Left renal pelvis (tissue), 4 donors: Measurements from ENCODE around the gene TCTA. TPM values are rescaled to one million over a fixed set of nuclear protein-coding genes. Genes with fewer than 3 reads are reported as not detected.
A peak's percentile ranks its signal among the peaks of the same experiment; 100 is the strongest.
"Not testable (repeated sequence)": the region's sequence is repeated elsewhere in the genome, so short reads cannot be mapped to it uniquely, and the experiment has no call there.

Source experiments
- DNase-seq, 4 donors: peaks; one replicate each; pipeline ENCODE4 v3.0.0-alpha.2; 2013; ENCODE audit warnings: low read depth in 4 of 4, low spot score in 3 of 4
- polyA plus RNA-seq, 4 donors: library from polyadenylated mRNA; unstranded; fragments of 120-200 nt; gene quantifications; one replicate each; pipeline ENCODE4 v1.2.1, GENCODE V29; 2013; ENCODE audit not compliant: insufficient read length in 4 of 4

The TCTA gene, protein sequence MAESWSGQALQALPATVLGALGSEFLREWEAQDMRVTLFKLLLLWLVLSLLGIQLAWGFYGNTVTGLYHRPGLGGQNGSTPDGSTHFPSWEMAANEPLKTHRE
- polyA plus RNA-seq, result 10 to 100 TPM; 25.4 to 38.9 (median 32.2) TPM

DNA sequence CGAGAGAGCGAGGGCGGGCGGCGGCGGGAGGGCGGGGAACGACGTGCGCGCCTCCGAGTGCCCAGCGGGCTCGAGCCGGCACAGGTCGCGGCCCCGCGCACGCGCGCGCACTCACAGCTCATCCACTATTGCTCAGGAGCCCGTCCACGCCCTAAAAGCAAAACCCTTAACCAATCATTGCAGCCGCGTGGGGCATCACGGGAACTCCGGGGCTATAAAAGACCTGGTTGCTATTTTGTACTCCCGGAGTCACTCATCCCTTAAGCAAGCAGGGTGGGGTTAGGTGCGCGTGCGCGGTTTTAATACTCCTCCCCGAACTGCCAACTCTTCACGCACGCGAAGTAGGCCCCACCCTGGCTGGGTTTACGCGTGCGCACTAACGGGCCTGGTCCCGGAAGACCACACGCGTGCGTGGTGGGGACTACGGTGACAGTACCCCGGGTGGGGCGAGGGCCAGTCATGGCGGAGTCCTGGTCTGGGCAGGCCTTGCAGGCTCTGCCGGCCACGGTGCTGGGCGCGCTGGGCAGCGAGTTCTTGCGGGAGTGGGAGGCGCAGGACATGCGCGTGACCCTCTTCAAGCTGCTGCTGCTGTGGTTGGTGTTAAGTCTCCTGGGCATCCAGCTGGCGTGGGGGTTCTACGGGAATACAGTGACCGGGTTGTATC is at the start of gene TCTA, which contains the start of gene RHOA:
TSS of gene TCTA (plus strand) at position 456 of the 664 bp plus-strand sequence. CDS start at position 460, 4 bp downstream.
TSS of gene RHOA (minus strand) at position 9 of the 664 bp plus-strand sequence. CDS start 36,387 bp downstream, outside the sequence.
- peak; percentile 99 to 100 (median 100) for DNase-seq

DNA sequence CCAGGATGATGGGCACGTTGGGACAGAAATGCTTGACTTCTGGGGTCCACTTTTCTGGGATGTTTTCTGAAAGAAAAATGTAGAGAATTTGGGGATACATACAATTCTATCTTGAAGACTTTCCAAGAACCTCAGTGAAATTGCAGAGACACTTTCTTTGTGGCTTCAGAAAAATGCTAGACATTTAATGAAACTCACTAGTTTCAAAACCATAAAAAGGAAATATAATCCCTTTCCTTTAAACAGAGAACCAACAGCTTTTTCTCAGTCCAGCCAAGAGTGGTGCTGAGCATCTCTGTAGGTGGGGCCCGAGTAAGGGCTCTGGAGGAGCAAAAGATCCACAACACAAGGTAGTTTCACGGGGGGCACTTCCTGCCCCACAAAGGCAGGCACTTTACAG is 49.7 kb upstream of the TCTA start:
- no peak for DNase-seq

DNA sequence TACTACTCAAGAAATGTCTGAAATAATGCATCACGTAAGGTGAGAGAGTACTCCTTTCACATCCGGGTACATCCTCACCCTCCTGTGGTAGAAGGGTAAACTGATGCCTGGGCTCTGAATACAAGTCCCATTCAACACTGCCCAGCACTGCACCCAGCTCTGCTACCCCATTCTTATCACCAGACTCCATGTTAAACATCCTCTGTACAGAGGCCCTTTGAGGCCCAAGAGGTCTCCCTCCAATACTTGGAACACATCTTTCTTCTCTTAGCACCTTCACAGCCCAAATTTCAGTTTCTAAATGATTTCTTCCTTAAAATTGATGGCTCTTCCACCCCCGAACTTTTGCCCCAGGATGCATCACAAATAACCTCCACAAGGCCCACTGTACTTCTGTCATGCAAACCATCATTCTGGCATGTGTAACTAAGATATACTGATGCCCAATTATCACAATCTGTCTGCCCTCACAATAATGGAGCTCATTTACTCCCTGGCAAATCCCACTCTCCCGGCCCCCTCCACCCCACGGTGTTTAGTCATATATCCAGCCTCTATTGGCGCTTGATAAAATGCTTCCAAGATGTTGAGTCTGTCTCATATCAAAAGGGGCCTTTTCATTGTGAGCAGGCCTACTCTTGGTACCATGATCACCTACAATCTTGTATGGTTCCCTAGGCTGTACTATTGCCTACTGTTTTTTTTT is 41.5 kb upstream of the TCTA start:
- no peak for DNase-seq

- no peak for DNase-seq
Observed at GRCh38 chr3:49371946-49372345, 40.3 kb upstream of the TCTA start.

DNA sequence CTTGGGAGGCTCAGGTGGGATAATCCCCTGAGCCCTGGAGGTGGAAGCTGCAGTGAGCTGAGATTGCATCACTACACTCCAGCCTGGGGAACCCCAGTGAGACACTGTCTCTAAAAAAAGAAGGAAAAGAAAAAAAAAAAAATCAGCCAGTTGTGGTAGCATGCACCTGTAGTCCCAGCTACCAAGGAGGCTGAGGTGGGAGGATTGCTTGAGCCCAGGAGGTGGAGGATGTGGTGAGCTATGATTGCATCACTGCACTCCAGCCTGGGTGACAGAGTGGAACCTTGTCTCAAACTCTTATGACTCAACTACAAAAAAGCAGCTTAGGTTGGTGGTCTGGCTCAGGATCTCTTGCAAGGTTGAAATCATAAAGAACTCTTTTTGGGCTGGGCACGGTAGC is 34.7 kb upstream of the TCTA start:
- DNase-seq, result no peak

DNA sequence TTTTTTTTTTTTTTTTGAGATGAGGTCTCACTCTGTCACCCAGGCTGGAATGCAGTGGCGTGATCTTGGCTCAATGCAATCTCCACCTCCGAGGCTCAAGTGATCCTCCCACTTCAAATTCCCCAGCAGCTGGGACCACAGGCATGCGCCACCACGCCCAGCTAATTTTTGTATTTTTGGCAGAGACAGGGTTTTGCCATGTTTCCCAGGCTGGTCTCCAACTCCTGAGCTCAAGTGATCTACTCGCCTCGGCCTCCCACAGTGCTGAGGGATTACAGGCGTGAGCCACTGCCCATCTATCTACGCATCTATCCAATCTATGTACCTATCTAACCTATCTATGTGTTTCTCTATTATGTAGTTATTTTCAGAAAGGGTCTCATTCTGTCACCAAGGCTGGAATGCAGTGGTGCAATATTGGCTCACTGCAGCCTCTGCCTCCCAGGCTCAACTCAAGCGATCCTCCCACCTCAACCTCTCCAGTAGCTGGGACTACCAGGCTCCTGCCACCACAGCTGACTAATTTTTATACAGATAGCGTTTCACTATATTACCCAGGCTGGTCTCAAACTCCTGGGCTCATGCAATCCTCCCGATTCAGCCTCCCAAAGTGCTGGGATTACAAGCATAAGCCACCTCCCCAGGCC is 33.9 kb upstream of the TCTA start:
- no peak for DNase-seq

GRCh38 chr3:49383387-49383786 is 28.8 kb upstream of the TCTA start:
- no peak for DNase-seq

DNA sequence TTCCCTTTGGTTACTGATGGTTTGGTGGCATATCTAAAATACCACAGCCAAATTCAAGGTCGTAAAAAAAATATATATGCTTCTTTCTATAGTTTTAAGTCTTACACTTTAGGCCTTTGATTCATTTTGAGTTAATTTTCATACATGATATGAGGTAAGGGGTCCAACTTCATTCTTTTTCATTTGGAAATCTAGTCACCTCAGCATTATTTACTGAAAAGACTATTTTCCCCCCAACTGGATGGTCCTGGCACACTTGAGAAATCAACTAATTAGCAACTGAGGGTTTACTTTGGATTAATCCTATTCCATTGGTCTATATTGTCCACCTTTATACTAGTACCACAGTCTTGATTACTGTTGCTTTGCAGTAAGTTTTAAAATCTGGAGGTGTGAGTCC is 26.6 kb upstream of the TCTA start:
- no peak for DNase-seq

DNA sequence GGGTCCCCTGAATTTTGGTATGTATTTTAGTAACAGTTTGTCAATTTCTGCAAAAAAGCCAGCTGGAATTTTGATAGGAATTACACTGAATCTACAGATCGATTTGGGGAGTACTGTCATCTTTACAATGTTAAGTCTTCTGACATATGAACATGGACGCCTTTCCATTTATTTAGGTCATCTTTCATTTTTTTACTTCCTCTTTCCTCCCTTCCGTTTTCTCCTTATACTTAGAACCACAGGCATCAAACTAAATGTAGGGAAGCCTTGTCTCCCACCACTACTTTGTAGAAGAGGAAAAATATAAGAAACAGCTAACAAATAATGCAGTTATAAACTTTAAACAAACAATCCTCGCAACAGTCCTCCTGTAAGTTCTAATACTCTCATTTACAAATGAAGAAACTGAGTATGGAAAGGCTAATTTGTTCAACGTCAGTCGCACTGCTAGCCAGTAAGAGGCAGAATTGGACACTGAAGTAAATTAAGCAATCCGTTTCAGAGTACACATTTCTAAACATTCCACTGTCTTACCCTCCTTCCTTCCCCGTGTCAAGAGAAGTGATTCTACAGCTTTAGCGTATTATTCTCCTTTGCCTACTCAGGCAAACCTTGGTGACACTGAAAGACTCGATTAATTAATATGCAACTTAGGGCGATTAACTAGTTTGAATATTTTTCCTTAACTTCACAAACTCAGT is 26.0 kb upstream of the TCTA start:
- no peak for DNase-seq

DNA sequence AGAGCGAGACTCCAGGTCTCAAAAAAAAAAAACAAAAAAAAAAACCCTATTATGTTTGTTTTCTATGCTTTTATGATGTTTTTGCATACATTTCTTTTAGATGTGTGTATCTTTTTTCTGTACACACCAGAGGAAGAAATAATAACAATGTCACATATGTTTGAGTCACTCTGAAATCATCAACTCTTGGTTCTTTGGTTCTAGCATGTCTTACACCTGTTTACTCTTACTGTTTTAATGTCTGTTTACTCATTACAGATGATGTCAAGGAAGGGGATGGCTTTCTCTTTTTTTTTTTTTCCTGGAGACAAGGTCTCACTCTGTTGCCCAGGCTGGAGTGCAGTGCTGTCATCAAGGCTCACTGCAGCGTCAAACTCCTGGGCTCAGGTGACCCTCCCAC is 24.5 kb upstream of the TCTA start:
- no peak for DNase-seq

- DNase-seq, result no peak
Observed at GRCh38 chr3:49388289-49388820, 23.9 kb upstream of the TCTA start.

DNA sequence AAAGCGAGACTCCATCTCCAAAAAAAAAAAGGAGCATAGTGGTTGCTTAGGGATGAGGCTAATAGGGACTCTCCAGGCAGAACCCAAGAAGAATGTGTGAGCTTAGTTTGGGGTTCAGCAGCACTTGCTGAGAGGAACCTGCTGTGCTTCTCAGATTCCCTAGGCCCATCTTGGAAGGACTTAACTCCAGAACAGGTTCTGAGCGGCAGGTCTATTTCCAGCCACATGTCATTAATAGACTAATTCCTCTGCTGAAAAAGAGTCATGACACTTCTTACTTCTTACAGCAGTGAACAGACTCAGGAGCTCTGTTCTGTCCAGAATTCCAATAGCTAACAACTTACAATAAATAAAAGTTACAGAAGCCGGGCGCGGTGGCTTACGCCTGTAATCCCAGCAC is 22.9 kb upstream of the TCTA start:
- DNase-seq, result no peak

GRCh38 chr3:49391310-49391709 is 20.9 kb upstream of the TCTA start:
- DNase-seq, result not testable (repeated sequence)

DNA sequence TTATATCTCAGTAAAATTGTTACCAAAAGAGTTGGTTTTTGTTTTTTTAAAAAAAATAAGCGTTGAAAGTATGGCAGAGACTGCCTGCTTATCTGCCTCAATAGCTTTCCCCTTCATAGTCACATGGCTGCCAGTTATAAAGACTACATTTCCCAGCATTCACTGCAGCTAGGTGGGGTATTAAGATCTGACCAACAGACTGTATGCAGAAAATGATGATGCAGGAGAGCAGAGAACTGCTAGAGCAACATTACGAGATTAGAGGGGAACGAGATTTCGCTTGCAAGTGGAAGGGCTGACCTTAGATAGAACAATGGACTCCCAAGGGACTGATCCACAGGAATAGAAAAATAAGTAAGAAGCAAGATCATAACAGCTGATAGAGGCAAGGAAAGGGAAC is 14.8 kb upstream of the TCTA start:
- no peak for DNase-seq

GRCh38 chr3:49399461-49399860 is 12.8 kb upstream of the TCTA start:
- no peak for DNase-seq

DNA sequence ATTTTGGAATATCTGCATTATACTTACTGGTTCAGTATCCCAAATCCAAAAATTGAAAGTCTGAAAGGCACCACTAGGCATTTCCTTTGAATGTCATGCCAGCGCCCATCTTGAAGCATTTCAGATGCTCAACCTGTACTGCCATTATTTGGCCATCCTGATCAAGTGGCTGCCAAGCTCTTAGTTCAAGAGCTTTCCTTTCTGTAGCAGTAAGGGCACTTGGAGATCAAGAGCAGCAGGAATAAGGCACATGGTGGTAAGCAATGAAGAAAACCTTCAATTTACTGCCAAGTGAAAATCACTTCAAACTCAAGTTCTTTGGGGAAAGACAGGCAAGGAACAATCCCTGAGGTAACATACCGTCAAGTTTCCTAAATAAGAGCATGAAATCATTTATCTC is 10.5 kb upstream of the TCTA start:
- DNase-seq, result no peak

DNA sequence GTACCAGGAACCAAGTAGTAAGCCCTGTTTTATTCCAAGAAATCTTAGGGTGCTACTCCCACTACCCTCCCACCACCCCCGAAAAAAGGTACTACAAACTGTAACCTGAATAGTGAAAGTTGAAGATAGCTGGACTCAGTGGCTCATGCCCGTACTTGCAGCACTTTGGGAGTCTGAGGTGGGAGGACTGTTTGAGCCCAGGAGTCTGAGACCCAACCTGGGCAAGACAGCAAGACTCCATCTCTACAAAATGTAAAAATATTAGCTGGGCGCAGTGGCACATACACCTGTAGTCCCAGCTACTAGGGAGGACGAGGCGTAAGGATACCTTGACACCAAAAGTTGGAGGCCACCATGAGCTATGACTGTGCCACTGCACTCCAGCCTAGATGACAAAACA is 8.3 kb upstream of the TCTA start:
- no peak for DNase-seq

- DNase-seq, result not testable (repeated sequence)
Observed at GRCh38 chr3:49405570-49405969, 6.7 kb upstream of the TCTA start.

DNA sequence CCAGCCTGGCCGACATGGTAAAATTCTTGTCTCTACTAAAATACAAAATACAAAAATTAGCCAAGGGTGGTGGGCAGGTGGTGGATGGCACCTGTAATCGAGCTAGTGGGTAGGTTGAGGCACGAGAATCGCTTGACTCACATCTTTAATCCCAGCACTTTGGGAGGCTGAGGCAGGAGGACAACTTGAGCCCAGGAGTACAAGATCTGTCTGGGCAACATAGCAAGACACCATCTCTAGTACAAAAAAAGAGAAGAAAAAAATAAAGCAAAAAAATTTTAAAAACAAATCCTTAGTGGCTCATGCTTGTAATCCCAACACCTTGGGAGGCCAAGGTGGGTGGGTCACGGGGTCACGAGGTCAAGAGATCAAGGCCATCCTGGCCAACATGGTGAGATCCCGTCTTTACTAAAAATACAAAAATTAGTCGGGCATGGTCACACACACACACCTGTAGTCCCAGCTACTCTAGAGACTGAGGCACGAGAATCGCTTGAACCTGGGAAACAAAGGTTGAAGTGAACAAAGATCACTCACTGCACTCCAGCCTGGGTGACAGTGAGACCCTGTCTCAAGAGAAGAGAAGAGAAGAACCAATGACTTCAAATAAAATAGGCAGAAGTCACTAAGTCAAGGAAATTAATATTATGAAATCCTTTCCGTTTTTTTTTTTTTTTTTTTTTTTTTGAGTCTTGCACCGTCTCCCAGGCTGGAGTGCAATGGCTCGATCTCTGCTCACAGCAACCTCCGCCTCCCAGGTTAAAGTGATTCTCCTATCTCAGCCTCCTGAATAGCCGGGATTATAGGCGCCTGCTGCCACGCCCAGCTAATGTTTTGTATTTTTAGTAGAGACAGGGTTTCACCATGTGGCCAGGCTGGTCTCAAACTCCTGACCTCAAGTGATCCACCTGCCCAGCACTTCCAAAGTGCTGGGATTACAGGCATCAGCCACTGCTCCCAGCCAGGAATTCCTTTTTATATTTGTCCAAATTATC is 5.4 kb upstream of the TCTA start:
- no peak for DNase-seq
